Fibroblast of mammary gland (primary cell): Measurements from ENCODE around the gene LRRC27.

ENCODE experiments used
- DNase-seq: peaks from one replicate; pipeline ENCODE4 v3.0.0-alpha.2; 2010; ENCODE audit warnings: low read depth
- H3K4me3 ChIP-seq: 2 replicates; pipeline ENCODE4 v1.5.1; 2011; ENCODE audit warnings: low read depth, mild to moderate bottlenecking, low read length, moderate library complexity; ENCODE audit not compliant: control insufficient read depth
- CTCF ChIP-seq: conservative IDR thresholded peaks from 2 replicates; pipeline ENCODE4 v1.5.1; 2011; ENCODE audit warnings: low read depth, low read length, inconsistent platforms; ENCODE audit not compliant: control insufficient read depth, insufficient read depth

The LRRC27 gene

GRCh38 chr10:132302421-132303310 lies 29.3 kb upstream of the LRRC27 start:
- no peak for TF ChIP-seq CTCF
- DNase-seq, result no peak

GRCh38 chr10:132303361-132304115 lies 28.5 kb upstream of the LRRC27 start:
- no peak for TF ChIP-seq CTCF
- DNase-seq, result no peak
- no peak overlapping the region for H3K4me3 ChIP-seq

More at GRCh38 chr10:132302421-132303310, 29.3 kb upstream of the LRRC27 start:
- no peak overlapping the region for H3K4me3 ChIP-seq

GRCh38 chr10:132304756-132305509 lies 27.1 kb upstream of the LRRC27 start:
- DNase-seq, result no peak
- no peak for TF ChIP-seq CTCF
- H3K4me3 ChIP-seq, result no peak overlapping the region

GRCh38 chr10:132305654-132306342 lies 26.2 kb upstream of the LRRC27 start:
- no peak overlapping the region for H3K4me3 ChIP-seq
- TF ChIP-seq CTCF, result no peak

GRCh38 chr10:132306343-132306685 lies 25.7 kb upstream of the LRRC27 start:
- no peak overlapping the region for H3K4me3 ChIP-seq
- TF ChIP-seq CTCF, result no peak
- DNase-seq, result no peak

More at GRCh38 chr10:132305654-132306342, 26.2 kb upstream of the LRRC27 start:
- no peak for DNase-seq
